Activated B cell treated with CpG ODN at 0.5 μM for 24 hours (primary cell): ENCODE measurements around the gene MFAP3. TPM values are rescaled to one million over a fixed set of nuclear protein-coding genes. Genes with fewer than 3 reads are reported as not detected.

Experiments
- ATAC-seq: fragments of 200-7000 bp; cut with Tn5 transposase; one replicate; pipeline ENCODE4 v1.10.0; 2021; ENCODE audit warnings: low read depth, mild to moderate bottlenecking, moderate library complexity
- CTCF ChIA-PET: fragments of 350-600 bp; sonication (Branson Sonifier 250); formaldehyde crosslinking; loops from one replicate; lab custom pipeline; 2021; ENCODE audit warnings: antibody characterized with exemption; lab: Charles Lee
- POLR2A ChIA-PET: fragments of 350-600 bp; sonication (Branson Sonifier 250); formaldehyde crosslinking; loops from one replicate; lab custom pipeline; 2021; ENCODE audit warnings: antibody characterized with exemption; lab: Charles Lee
- DNase-seq: peaks from one replicate; pipeline ENCODE4 v3.0.0; 2022
- H3K27ac Mint-ChIP-seq: one replicate; pipeline ENCODE4 v1.8.0; 2020; ENCODE audit warnings: mixed read lengths
- H3K27me3 Mint-ChIP-seq: one replicate; pipeline ENCODE4 v1.8.0; 2021; ENCODE audit warnings: mixed read lengths
- H3K36me3 Mint-ChIP-seq: one replicate; pipeline ENCODE4 v1.8.0; 2021; ENCODE audit warnings: low read depth, mixed read lengths
- H3K4me1 Mint-ChIP-seq: one replicate; pipeline ENCODE4 v1.8.0; 2021; ENCODE audit warnings: mixed read lengths
- H3K4me3 Mint-ChIP-seq: one replicate; pipeline ENCODE4 v1.8.0; 2020; ENCODE audit warnings: mild to moderate bottlenecking, mixed read lengths
- H3K9me3 Mint-ChIP-seq: one replicate; pipeline ENCODE4 v1.8.0; 2020; ENCODE audit warnings: mixed read lengths
- CTCF ChIP-seq: fragments of 200-600 bp; IDR thresholded peaks from one replicate; pipeline ENCODE4 v1.8.0; 2022; ENCODE audit warnings: antibody characterized with exemption, mild to moderate bottlenecking
- intact Hi-C: fragments of 100-400 bp; cut with micrococcal nuclease; formaldehyde crosslinking; loops from one replicate; pipeline ENCODE4 v1.15.1; 2024
- total RNA-seq: library from RNA; stranded (reverse); gene quantifications from 2 replicates; pipeline ENCODE4 v1.2.3, GENCODE V29; 2022

Gene MFAP3
- total RNA-seq, 1 donor from 2014 or later: 20.8 TPM

GRCh38 chr5:154046486-154046885, 7.7 kb downstream of the MFAP3 start:
- Mint-ChIP-seq H3K4me3 (no peak overlapping the region), H3K36me3 (peaks cover 35% of the 10 kb centered on the region), H3K27me3 (no peaks in the 10 kb centered on the region), H3K9me3 (no peaks in the 10 kb centered on the region), H3K4me1 (peaks cover 21% of the 10 kb centered on the region), H3K27ac (no peak overlapping the region)
- POLR2A ChIA-PET: no interaction called here
- DNase-seq (no peak), ATAC-seq (no peak)
- intact Hi-C loops: no loop called here
- no peak for TF ChIP-seq CTCF
- CTCF ChIA-PET: no interaction called here

DNA sequence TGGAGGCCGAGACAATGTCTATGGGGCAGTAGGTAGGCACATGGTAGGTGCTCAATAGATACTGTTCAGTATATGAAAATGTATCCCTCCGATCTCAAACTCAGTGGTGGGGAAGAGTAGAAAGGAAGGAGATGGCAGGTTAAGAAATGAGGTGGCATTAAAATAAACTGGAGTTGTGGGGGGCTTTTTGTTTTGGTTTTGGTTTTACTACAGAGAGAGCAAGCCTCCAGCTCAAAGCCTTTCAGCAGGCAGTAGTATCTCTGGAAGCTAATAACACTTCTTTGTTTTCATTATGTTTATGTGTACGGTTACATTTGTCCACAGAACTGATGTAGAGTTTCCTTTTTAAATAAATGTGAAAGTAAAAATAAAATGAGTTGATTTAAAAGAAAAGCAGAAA, 8.6 kb downstream of the MFAP3 start:
- DNase-seq: no peak
- ATAC-seq: no peak
- intact Hi-C loops: no loop called here
- Mint-ChIP-seq H3K4me3 (no peak overlapping the region), H3K4me1 (peaks cover 17% of the 10 kb centered on the region), H3K9me3 (no peaks in the 10 kb centered on the region), H3K36me3 (peaks cover 38% of the 10 kb centered on the region), H3K27me3 (no peaks in the 10 kb centered on the region), H3K27ac (no peak overlapping the region)
- ChIA-PET CTCF (no interaction called here), POLR2A (no interaction called here)
- no peak for TF ChIP-seq CTCF

DNA sequence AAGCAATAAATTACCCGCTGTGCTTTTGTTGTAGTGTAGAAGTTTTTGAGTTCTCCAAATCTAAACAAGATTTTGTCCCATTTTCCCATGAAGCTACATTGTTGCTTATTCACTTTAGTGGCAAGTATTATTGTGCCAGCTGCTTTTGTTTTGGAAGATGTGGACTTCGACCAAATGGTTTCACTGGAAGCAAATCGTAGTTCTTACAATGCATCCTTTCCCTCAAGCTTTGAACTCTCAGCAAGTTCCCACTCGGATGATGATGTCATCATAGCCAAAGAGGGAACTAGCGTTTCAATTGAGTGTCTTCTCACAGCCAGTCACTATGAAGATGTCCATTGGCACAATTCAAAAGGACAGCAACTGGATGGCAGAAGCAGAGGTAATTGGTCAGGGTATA, 10.9 kb downstream of the MFAP3 start:
- ChIA-PET CTCF (interaction anchor here (0.6 to 1.6 kb wide), 2 partner anchors 23 to 59 kb away, joined by 3 to 5 read pairs; no protein-coding TSS in a partner anchor), POLR2A (no interaction called here)
- Mint-ChIP-seq H3K4me3 (no peak overlapping the region), H3K36me3 (peaks cover 58% of the 10 kb centered on the region), H3K27ac (no peak overlapping the region), H3K4me1 (peaks cover 7% of the 10 kb centered on the region), H3K9me3 (no peaks in the 10 kb centered on the region), H3K27me3 (no peaks in the 10 kb centered on the region)
- TF ChIP-seq CTCF: no peak
- intact Hi-C loops: no loop called here
- ATAC-seq: no peak
- DNase-seq: no peak

- Mint-ChIP-seq H3K4me3 (no peak overlapping the region), H3K27ac (no peak overlapping the region), H3K9me3 (no peaks in the 10 kb centered on the region), H3K36me3 (peaks cover 57% of the 10 kb centered on the region), H3K4me1 (peaks cover 8% of the 10 kb centered on the region), H3K27me3 (no peaks in the 10 kb centered on the region)
- POLR2A ChIA-PET: no interaction called here
- DNase-seq (no peak), ATAC-seq (no peak)
- intact Hi-C loops: no loop called here
- TF ChIP-seq CTCF: no peak
- CTCF ChIA-PET: interaction anchor here (1.3 to 1.5 kb wide), 2 partner anchors 19 to 351 kb away, joined by 3 to 4 read pairs; no protein-coding TSS in a partner anchor
These were observed 14.7 kb downstream of the MFAP3 start for GRCh38 chr5:154053468-154053867.

DNA sequence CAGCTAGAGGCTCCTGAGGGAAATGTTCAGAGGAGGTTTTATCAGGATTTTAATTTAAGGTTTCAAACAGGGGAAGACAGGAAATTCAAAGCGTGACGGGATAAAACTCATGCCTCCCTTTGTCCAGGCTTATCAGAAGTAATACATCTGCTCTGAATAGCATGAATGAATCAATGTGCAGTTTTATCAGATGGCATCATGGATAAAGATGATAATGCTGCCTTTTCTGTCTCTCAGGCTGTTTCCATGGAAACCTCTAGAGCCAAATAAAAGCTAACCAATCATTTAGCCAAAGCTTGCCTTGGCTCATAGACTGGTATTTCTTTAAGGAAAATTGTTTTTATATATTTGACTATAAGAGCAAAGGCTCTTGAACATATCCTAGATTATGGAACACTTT, 16.4 kb downstream of the MFAP3 start:
- ChIA-PET CTCF (no interaction called here), POLR2A (no interaction called here)
- peaks cover 23% of the 10 kb centered on the region for H3K4me1 Mint-ChIP-seq
- no peak for DNase-seq
- H3K4me3 Mint-ChIP-seq: no peak overlapping the region
- intact Hi-C loops: no loop called here
- H3K27me3 Mint-ChIP-seq: no peaks in the 10 kb centered on the region
- no peak for ATAC-seq
- no peaks in the 10 kb centered on the region for H3K9me3 Mint-ChIP-seq
- peaks cover 47% of the 10 kb centered on the region for H3K36me3 Mint-ChIP-seq
- no peak overlapping the region for H3K27ac Mint-ChIP-seq
- no peak for TF ChIP-seq CTCF
